Measurements from ENCODE around the gene LAMB4.
A peak's percentile ranks its signal among the peaks of the same experiment; 100 is the strongest.

The LAMB4 gene

DNA sequence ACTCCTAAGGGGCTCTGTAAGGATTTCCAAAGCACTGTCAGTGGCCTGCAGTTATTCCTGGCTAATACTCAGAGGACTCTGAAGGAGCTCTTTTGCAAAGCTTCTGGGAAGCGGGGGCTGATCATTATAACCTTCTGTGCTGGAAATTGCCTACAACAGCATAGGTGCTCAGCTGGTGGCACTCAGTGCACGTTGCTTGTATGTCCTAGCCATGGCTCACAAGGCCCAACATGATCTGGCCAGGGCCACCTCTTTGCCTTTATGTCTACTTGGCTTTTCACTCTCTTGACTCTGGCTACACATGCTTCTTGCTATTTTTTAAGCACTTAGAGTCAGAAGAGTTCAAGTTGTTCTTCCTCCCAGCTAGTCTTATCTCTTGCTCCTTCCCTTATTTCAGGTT is 17.5 kb downstream of the LAMB4 start:
- TF ChIP-seq, protein P1, sequence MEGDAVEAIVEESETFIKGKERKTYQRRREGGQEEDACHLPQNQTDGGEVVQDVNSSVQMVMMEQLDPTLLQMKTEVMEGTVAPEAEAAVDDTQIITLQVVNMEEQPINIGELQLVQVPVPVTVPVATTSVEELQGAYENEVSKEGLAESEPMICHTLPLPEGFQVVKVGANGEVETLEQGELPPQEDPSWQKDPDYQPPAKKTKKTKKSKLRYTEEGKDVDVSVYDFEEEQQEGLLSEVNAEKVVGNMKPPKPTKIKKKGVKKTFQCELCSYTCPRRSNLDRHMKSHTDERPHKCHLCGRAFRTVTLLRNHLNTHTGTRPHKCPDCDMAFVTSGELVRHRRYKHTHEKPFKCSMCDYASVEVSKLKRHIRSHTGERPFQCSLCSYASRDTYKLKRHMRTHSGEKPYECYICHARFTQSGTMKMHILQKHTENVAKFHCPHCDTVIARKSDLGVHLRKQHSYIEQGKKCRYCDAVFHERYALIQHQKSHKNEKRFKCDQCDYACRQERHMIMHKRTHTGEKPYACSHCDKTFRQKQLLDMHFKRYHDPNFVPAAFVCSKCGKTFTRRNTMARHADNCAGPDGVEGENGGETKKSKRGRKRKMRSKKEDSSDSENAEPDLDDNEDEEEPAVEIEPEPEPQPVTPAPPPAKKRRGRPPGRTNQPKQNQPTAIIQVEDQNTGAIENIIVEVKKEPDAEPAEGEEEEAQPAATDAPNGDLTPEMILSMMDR (IDR thresholded peaks at IDR 0.05; ENCODE audit: control insufficient read depth, extremely low read depth, insufficient read depth), result no peak
- no peak overlapping the region for H3K4me3 ChIP-seq (ENCODE audit: low read depth, low read length)
- no peak for DNase-seq (ENCODE audit: low read depth)

DNA sequence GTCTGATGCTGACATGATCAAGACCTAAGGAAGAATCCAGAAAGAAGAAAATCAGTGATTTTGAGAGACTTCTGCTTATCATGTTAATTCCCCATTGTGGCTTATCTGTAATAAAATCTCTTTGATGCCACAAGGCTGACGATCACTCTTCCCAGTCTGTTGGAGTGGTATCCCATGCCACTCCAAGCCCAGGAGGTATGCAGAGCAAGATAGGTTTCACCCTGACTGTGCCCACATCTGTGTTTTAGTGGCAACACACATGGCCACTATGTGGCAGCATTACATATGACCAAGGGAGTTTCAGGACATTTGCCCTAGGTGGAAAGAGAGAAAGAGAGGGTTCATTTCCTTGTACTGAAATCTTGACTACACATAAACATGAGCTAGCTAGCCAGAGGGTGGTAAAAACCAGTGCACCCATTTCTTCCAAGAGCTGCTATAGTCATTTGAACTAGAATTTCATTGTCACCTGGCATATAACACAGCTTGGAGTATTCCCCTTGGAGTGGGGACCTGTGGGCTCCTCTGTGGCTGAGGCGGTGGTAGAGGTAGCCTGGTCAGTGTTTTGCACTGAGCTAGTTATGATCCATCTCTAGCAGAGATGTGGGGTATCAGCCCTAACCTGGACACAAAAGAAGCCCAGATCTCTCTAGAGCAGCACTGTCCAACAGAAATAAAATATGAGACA is 20.8 kb downstream of the LAMB4 start:
- no peak overlapping the region for H3K4me3 ChIP-seq (ENCODE audit: low read depth, low read length)
- no peak for DNase-seq (ENCODE audit: low read depth)
- TF ChIP-seq, protein P1 (IDR thresholded peaks at IDR 0.05; ENCODE audit: control insufficient read depth, extremely low read depth, insufficient read depth), result peak; percentile 83

DNA sequence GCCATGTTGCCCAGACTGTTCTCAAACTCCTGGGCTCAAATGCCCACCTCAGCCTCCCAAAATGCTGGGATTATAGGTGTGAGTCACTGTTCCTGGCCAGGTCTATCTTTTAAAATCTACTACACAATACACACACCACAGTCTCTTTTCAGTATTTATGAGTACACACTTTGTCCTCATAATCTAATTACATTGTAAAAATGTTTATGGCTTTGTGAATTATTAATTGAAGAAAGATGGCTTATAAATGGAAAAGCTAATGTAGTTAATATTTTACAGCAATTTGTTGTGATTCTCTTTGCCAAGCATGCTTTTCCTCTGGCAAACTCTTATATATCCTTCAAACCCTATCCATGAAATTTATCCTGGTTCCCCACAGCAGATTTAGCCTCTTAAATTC is 22.0 kb downstream of the LAMB4 start:
- TF ChIP-seq, protein P1 (IDR thresholded peaks at IDR 0.05; ENCODE audit: control insufficient read depth, extremely low read depth, insufficient read depth), result no peak
- no peak overlapping the region for H3K4me3 ChIP-seq (ENCODE audit: low read depth, low read length)
- peak; percentile 74 for DNase-seq (ENCODE audit: low read depth)

DNA sequence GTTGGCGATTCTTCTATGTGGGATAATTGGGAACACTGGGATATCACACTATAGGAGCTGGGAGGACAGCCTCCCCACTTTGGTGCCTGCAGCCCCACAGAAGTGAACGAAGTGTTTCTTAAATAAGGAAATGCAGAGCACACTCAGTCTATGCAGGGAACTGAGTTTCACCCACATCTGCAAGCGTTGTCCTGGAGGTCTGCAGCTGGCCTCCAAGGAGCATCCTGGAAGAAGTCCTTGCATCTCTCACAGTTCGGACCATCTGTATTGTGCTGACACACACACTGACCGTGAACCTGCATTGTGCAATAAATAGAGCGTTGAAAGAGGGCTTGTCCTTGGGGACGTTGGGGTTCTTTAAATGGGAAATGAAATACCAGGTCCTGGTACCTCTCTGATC is 25.8 kb downstream of the LAMB4 start:
- no peak for DNase-seq (ENCODE audit: low read depth)
- no peak overlapping the region for H3K4me3 ChIP-seq (ENCODE audit: low read depth, low read length)
- TF ChIP-seq, protein P1 (IDR thresholded peaks at IDR 0.05; ENCODE audit: control insufficient read depth, extremely low read depth, insufficient read depth), result no peak

DNA sequence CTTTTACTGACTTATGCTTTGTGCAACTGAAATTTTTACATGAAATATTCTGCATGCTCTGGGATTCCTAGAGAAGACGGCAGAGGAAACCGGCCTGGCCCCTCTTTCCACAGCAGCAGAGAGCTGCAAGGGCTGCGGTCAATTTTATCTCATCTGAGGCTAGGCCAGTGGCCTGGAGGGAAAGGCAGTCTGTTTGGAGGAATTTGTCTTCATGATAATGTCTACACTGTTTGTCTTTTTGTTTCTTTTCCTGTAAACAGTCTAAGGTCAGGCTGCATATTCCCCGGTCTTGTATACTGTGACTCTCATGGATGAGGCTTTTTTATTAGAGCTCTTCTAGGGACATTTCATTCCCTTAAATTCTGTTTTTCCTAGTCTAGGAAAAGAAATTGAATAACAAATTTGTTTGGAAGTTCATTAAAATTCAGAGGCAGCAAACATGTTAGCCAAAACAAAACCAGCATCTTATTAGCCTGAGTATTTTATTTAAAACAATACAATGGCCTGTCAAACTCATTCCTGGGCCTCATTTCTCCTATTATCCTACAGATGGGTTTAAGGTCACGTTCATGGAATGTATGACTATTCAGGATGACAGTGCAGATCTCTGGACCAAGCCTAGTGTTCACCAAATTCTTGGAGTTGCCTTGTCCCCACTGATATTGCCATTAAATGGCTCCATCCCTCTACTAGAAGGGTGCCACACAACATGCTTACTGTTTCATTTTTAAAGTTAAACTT is 26.4 kb downstream of the LAMB4 start:
- no peak overlapping the region for H3K4me3 ChIP-seq (ENCODE audit: low read depth, low read length)
- DNase-seq (ENCODE audit: low read depth), result no peak
- TF ChIP-seq, protein P1 (IDR thresholded peaks at IDR 0.05; ENCODE audit: control insufficient read depth, extremely low read depth, insufficient read depth), result no peak

DNA sequence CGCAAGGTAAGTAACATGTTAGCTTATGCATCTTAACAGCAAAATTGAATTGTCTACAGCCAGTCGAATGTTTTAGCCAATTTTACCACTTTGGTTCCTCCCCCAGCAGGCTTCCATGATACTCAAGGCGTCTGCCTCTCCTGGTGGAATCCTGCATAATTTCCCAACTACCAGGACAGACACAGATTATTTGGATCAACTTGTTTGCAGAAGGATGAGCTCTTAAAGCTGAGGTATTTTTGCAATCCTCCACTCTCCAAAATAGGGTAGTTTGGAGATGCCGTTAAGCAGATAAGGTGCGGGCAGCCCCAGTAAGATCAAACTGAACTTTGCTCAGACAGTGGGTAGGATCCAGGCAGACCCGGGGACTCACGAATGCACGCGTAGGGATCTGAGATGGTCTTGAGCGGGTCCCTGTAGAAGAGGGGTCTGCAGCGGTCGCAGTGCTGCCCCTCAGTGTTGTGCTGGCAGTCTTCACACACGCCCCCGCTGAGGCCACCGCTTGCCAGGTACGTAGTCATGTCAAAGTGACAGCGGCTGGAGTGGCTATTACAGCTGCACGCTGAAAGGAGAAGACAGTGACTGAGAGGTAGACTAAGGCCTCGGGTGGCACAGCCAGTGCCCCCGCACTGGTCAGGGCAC is 27.4 kb downstream of the LAMB4 start:
- TF ChIP-seq, protein P1 (IDR thresholded peaks at IDR 0.05; ENCODE audit: control insufficient read depth, extremely low read depth, insufficient read depth), result no peak
- no peak for DNase-seq (ENCODE audit: low read depth)
- no peak overlapping the region for H3K4me3 ChIP-seq (ENCODE audit: low read depth, low read length)
